ENCODE results near the gene LRMDA. TPM values are rescaled to one million over a fixed set of nuclear protein-coding genes. Genes with fewer than 3 reads are reported as not detected.

Gene LRMDA
- total RNA-seq, 1 donor from 2014 or later = 22.3 TPM

DNA sequence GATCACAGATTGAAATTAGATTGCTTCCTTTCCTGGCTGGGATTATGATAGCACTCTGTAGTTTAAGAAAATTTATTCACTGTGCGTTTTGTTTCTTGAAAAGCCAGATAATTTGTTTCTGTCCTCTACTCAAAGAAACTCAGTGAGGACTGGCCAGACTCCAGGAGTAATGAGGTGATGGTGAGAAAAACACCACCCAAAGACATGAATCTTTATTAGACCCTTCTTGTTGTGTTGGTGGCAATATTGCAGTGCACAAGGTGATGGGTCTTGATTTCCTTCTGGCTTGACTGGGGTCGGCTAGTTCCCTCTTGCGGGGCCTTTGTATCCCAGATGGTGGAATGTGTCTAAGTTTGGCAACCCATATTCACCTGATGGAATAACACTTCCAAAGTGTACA, 756.8 kb downstream of the LRMDA start:
- intact Hi-C loops (cut with DNase I) = no loop called here
- ATAC-seq (no peak), DNase-seq (ENCODE audit: missing footprints) (no peak)

DNA sequence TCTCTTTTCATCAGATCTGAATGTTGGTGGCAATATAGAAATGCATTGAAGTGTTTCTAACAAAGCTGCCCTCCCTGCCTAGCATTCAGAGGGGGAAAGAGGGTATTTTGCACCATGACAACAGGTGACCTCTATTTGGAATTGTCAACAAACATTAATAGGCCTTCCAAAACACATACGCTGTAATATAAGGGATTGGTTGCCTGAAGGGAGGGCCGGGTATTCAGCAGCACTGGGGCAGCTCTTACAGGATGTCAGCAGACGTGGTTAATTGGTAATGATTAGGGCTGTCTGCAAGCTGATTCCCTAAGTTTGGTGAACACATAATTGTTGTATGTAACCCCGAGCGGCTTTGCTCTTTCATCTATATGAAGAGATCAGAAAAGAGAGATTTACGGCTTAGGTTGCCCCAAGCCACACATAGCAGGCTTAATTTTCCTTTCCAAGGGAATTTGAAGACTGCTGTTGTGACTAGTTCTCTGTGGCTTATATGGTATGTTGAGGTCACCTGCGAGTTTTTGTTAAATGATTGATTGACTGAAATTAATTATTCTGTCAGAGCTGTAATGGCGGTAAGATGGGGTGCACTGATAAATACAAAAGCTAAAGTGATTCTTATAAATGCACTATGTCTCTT, 759.3 kb downstream of the LRMDA start:
- intact Hi-C loops (cut with DNase I) = no loop called here
- DNase-seq (ENCODE audit: missing footprints) = no peak
- ATAC-seq = no peak

DNA sequence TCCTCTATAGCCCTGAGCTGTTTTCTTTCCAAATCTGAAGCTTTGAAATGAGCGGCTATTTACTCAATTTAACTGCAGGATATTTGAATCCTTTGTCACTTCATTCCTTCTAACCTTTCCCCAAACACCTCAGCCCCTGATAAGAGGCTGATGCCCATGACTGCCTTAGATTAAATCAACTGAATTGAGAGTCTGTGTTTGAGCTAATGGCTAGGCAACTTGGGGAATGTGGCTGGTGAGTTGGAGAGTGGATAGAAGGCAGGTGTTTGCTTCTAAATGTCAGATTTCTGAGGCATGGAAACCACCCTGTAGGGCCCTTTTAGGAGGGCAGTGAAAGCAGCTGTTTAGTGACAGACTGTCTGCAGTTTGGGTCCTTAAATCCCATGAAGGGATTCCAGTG, 759.9 kb downstream of the LRMDA start:
- DNase-seq (ENCODE audit: missing footprints) = no peak
- no peak for ATAC-seq
- intact Hi-C loops (cut with DNase I) = no loop called here

DNA sequence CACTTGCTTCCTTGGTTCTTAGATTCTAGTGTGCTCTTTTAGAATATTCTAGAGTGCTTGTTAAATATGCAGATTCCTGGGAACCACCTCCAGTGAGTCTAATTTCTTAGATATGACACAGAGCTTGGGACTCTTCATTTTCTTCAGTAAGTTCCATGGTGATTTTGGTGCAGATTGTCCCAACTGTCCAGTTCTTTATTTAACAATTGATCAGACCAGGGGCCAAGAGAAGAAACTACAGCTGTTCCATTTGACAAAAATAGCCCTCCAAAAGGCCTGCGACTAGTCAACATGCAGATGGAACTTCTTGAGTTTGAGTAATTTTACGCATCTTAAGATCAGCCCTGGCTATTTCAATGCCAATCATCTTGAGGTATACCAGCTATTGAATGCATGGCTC, 760.7 kb downstream of the LRMDA start:
- DNase-seq (ENCODE audit: missing footprints) = no peak

DNA sequence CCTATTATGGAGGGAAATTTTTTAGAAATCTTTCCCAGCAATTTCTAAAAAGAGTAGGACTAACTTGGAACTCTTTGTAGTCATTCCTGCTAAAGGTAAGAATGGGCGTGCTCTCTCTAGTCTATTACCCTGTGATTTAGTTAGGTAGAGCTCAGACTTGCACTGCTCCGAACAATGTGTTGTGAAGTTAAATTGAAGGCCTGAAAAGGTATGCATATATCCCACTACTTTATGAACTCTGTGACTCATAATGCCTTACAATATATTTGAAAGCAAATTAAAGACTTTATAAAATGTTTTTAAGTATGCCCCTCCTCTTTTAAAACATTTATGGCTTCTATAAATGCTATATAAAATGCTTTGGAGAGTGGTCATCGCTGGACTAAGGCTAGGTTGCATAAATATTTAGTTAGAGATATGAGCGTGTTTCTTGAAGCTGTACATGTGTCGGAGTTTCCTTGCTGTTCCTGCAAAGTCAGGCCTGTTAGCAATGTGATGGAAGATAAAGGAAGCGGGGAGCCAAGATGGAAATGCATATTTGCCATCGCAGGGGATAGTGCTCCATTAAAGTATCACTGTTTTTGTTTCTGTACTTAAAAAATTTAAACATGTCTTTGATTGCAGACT, 761.4 kb downstream of the LRMDA start:
- DNase-seq (ENCODE audit: missing footprints) = no peak
- ATAC-seq = no peak
- intact Hi-C loops (cut with DNase I) = no loop called here

More for the DNA sequence above, 760.7 kb downstream of the LRMDA start:
- intact Hi-C loops (cut with DNase I) = no loop called here
- ATAC-seq = no peak

DNA sequence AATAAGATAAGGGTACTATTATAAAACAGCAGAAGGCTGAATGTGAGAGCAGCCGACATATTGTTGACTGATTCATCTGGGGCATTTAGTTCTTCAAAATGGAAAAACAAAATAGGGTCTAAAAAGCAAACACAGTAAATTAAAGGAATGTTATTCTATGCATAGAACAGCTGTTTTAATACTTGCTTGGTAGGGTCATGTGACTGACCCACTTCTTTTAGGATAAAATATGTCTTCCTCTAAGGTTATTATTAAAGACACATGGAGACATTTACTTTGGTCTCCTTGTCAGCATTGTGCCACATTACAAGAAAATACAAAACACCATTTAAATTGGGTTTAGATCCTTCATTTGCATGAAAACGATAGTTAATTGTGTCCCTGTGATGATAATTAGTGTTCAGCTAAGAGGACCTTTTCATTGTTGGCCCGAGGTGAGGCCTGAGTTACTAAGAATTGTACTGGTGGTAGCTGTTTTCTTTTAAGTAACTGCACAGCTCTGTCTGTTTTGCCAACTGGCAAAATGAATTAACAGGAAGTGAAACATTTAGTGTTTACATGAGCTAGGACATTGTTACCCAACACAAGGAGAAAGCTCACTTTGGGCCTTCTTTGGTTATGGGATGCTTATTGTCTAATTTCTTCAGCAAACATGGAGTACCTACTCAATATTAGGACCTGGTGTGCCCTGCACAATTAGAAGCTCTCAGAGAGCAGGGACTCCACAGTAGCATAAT, 764.4 kb downstream of the LRMDA start:
- peak; percentile 31 for ATAC-seq
- intact Hi-C loops (cut with DNase I) = loop anchor here (1.0 kb wide), 1 partner anchor 32 kb away; no protein-coding TSS in a partner anchor
- DNase-seq (ENCODE audit: missing footprints) = no peak

DNA sequence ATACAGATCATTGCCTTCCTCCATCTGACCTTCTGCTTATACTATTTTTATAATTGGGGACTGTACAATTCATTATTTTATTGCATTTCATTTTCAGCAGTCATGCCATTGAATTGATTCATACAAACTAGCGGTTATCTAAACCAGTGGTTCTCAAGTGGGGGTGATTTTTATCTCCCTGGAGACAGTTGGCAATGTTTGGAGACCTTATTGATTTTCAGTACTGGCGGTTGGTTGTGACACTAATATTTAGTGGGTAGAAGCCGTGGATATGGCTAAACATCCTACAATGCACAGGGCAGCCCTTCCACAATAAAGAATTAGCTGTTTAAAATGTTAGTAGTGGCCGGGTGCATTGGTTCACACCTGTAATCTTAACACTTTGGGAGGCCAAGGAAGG, 765.9 kb downstream of the LRMDA start:
- ATAC-seq = no peak
- intact Hi-C loops (cut with DNase I) = no loop called here

DNA sequence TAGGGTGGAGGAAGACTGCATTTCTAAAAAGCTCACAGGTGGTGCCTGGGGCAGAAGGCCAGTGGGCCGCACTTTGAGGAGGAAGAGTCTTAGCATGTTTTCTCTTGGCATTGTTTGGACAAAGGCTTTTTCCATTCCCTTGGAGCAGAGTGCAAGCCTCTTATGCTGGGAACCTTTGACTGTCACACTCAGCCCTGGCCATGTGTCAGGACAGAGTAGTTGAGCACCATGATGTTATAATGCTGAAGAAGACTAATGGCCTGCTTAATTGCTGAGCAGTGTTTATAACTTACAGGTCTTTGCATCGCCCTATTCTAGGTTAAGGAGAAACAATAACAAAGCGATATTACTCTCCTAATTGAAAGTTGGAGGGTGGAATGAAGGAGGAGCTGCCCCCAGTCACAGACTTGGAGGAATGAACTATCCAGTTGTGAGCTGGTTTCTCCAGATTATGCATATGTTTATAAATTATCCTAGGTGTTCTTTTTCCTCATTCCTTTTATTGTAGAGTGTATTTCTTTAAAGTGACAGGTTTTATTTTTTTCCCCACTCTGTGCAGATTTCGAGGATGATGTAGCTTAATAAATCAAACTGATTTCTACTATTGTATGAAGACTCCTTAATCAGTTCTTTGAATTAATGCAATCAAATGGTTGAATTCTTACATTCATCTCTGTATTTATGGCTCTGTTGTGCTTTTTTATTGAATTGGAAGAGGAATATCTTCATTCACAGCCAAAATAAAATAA, 767.0 kb downstream of the LRMDA start:
- no peak for DNase-seq (ENCODE audit: missing footprints)
- intact Hi-C loops (cut with DNase I) = no loop called here
- ATAC-seq = no peak

More for the DNA sequence above, 765.9 kb downstream of the LRMDA start:
- no peak for DNase-seq (ENCODE audit: missing footprints)

DNA sequence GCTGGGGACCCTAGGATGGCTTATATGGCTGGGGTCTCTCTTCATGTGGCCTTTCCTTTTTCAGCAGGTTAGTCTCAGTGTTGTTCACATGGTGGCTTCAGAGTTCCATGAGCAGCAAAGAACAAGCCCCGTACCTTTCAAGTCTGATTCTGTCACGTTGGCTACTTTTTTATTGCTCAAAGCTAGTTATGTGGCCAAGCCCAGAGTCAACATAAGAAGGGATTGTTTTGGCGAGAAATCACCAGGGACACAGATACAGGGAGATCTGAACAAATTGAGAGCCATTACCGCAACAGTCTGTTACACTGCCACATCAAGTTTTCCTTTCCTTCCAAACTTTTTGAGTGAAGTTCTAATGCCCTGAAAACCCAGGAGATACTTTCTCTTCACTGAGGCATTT, 770.5 kb downstream of the LRMDA start:
- intact Hi-C loops (cut with DNase I) = no loop called here
- no peak for ATAC-seq
- DNase-seq (ENCODE audit: missing footprints) = no peak

DNA sequence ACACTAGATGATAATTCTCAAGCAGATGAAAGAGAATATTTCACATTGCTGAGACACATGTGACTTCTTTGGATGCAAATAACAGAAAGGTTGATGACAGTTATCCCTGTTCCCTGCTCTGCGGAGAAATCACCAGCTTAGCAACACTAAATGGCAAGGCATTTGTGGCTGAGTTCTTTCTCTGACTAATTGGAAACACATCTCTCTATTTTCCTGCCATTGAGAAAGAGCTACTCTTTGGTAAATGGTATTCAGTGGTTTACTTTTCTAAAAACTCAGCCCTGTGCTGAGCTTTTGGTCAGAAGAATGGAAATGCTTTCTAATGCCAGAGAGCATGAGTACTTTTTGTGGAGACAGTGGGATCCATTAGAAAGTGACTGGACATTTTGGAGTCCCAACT, 771.4 kb downstream of the LRMDA start:
- no peak for ATAC-seq
- no peak for DNase-seq (ENCODE audit: missing footprints)
- intact Hi-C loops (cut with DNase I) = no loop called here

DNA sequence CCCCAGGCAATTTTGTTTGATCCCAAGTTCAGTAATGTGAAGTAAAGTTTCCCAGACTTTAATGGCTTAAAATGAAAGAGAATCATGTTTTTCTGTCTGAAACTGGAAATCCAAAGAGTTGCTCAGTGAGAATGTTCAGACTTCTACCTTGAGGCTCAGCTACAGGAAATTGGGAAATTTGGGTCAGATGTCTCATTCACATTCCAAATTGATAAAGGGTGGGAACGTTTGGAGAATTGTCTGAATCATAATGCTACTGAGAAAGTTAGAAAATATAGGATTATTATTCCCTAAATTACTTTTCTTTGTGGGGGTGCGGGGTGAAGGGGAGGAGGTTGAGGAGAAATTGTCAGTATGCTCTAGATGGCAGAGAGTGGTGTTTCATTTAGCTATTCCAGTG, 773.9 kb downstream of the LRMDA start:
- intact Hi-C loops (cut with DNase I) = no loop called here
- no peak for DNase-seq (ENCODE audit: missing footprints)

DNA sequence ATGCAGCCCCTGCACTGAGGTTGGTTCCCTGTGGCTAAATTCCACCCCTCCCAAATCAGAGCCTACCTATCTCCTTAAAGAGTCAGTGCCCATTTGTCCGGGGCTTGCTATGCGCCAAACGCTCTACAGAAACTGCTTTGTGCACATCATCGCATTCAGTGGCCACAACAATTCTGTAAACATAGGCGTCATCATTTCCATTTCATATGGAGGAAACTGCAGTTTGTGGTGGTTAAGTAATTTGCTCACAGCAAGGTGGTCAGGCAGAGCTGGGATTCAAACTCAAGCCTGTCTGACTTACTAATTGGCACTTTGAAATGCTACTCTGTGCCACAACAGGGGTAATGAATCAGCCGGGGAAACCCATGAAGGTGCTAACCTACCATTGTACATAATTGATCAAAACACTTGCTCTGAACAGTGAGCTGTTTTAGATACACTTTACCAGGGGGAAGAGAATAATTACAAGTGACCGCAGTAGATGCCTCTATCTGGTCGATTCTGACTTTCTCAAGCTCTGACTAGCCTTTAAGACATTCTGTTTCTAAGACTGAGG, 775.5 kb downstream of the LRMDA start:
- no peak for DNase-seq (ENCODE audit: missing footprints)
- no peak for ATAC-seq
- intact Hi-C loops (cut with DNase I) = no loop called here

More for the DNA sequence above, 773.9 kb downstream of the LRMDA start:
- no peak for ATAC-seq

DNA sequence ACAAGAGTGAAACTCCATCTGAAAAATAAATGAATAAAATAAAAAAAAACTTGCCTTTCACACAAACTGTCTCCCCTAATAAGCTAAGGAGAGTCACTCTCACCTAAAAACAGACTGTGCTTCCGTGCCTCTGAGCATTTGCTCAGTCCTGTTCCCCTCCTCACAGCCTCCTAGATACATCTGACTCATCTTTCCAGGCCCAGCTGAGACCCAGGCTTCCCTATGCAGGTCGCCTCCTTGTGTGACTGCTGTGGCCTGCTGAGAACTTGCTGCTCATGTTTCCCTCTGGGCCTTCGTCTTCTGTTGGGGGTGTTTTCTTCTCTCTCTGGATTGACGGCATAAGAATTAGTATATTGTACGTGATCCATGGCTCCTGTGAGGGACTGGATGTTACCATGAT, 777.7 kb downstream of the LRMDA start:
- intact Hi-C loops (cut with DNase I) = no loop called here
- DNase-seq (ENCODE audit: missing footprints) = no peak
- ATAC-seq = no peak

DNA sequence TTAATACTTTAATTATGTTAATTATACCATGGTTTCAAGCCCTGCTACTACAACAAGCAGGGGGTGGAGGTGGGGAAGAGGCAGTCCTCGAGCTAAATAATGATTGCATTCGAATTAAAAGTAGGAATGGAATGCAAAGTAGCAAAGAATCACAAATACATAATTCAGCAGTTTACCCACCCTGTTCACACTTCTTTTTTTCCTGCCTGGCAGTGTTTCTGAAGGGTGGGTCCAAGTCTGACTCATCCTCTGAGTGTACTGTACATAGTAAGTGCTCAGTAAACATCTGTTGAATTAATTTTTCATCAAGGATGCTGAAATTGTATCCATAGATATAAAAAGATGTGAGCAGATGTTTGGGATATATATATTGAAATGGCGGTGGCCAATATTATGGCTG, 778.8 kb downstream of the LRMDA start:
- DNase-seq (ENCODE audit: missing footprints) = no peak
- no peak for ATAC-seq
- intact Hi-C loops (cut with DNase I) = no loop called here

DNA sequence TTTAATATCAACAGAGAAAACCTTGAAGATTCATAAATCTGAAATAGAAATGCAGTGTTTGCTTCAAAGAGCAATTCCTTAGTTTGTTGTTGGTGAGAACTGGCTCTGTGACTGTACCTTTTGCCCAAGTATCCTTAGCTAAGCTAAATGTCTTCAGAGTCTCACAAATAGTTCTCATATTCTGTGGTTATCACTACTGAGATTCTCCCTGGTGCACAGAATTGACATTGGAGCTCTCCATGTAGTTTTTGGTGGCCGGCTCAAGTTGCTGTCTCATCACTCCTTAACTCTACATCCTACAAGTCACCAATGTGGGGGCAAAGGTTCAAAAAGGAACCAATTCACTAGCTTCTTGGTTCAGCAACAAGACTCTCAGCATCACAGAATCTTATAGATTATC, 780.3 kb downstream of the LRMDA start:
- no peak for DNase-seq (ENCODE audit: missing footprints)
- intact Hi-C loops (cut with DNase I) = no loop called here
- no peak for ATAC-seq

DNA sequence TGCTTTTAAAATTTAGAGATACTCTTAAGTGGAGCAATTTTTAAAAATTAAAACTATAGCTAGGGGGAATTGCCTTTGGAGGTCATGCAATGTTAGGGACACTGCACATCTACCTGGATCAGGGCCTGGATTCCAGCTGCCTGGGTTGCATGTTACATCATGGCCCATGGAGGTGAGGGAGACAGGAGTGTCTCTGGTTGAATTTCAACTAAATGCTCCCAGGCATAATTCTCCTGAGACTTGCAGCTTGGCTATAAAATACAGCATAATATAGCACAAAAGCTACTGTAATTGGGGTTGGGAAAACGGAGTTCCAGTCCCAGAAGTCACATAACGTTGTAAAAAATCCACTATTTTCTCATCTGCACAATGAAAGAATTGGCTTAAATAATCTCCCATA, 782.5 kb downstream of the LRMDA start:
- intact Hi-C loops (cut with DNase I) = no loop called here
- DNase-seq (ENCODE audit: missing footprints) (no peak), ATAC-seq (no peak)

DNA sequence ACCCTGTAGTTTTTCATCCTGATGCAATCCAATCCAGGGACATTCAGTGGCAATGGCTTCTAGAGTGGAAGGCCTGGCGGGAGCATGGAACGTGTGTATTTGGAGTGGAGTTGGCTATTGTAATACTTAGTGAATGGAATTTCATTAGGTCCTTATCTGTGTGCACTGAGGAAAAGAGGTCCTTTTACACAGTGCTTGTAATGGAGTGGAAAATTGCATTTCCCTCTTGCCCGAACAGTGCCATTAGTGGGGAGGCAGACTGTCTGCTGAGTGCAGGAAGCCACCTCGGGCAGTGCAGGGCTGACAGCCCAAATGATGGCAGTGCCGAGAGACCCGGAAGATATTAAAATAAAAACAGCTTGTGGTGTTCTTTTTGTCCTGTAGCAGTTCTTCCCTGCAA, 786.6 kb downstream of the LRMDA start:
- ATAC-seq (no peak), DNase-seq (ENCODE audit: missing footprints) (no peak)
- intact Hi-C loops (cut with DNase I) = no loop called here

DNA sequence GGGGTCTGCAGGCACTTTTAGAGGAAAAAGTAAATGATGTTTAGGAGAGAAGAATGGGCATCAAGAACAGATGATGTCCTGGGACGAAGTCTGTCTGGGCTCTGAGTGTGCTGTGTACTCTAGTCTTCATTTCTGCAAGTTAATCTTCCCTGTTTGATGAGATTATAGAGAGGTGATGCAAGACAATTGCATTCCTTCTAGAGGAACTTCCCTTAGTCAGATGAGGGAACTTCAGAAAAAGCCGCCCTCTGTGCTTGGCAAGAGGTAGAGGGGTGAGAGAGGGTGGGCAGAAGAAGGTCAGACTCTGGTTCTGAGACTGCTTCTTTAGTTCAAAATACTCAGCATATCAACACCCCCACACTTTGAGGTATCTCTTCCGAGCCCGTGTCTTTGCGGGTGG, 797.9 kb downstream of the LRMDA start:
- intact Hi-C loops (cut with DNase I) = no loop called here
- ATAC-seq = no peak
- no peak for DNase-seq (ENCODE audit: missing footprints)

DNA sequence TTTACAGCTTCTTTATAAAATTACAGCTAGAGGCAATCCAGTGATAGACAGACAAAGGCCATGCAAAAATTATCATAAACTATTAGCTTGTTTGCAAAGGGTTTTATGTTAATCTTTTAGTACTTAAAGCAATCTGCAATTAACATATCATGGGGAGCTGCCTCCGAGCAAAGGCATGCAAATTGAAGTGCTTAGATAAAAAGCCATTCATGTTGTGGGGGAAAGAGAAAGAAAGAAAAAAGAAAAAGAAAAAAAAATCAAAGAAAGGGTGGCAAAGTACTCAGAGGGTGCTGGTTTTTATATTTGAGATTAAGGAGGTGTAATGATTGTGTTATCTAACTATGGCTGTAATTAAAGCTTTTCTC, 799.5 kb downstream of the LRMDA start:
- intact Hi-C loops (cut with DNase I) = no loop called here
- ATAC-seq (no peak), DNase-seq (ENCODE audit: missing footprints) (no peak)
